ENCODE data around the gene WASF2. TPM values are rescaled to one million over a fixed set of nuclear protein-coding genes. Genes with fewer than 3 reads are reported as not detected.
A peak's percentile ranks its signal among the peaks of the same experiment; 100 is the strongest.

Gene WASF2
- total and polyA plus RNA-seq, 2 of the 4 experiments (the other 2 are of a cell fraction) = 7.9 to 45.4 TPM

DNA sequence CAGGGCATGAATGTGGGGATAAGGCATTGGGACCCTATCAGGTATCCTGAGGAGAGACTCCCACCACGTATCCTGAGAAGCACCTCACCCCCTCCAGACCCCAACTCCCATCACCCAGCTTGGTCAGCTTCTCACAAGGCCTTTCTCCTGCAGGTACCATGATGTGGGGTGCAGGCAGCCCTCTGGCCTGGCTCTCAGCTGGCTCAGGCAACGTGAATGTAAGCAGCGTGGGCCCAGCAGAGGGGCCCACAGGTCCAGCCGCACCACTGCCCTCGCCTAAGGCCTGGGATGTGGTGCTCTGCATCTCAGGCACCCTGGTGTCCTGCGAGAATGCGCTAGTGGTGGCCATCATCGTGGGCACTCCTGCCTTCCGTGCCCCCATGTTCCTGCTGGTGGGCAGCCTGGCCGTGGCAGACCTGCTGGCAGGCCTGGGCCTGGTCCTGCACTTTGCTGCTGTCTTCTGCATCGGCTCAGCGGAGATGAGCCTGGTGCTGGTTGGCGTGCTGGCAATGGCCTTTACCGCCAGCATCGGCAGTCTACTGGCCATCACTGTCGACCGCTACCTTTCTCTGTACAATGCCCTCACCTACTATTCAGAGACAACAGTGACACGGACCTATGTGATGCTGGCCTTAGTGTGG is 96.2 kb downstream of the WASF2 start:
- Histone ChIP-seq H3K27ac (ENCODE audit: insufficient read depth, low read length) (no peak overlapping the region), H4K5ac (ENCODE audit: low read depth, low read length) (no peak overlapping the region), H4K8ac (ENCODE audit: low read depth in 2 of 2, low read length in 2 of 2) (no peak overlapping the region), H2BK5ac (ENCODE audit: low read depth, low read length, poor library complexity, severe bottlenecking) (no peak overlapping the region), H4K20me1 (ENCODE audit: insufficient read depth, low read length) (no peaks in the 10 kb centered on the region), H3K23ac (ENCODE audit: low read depth, low read length) (peak overlapping the region; percentile 32; the same call in 1 of the 2 replicates), H2BK15ac (ENCODE audit: low read depth, low read length) (no peak overlapping the region), H3K4me3 (ENCODE audit: insufficient read depth, low read depth, low read length) (no peak overlapping the region), H2AK9ac (replicated peaks; ENCODE audit: low read depth, low read length, poor library complexity) (peak overlapping the region; percentile 45), H3K9ac (ENCODE audit: low read depth, low read length) (no peak overlapping the region), H2BK20ac (ENCODE audit: low read depth, low read length) (no peak overlapping the region; the same call in 1 of the 2 replicates), H2BK120ac (ENCODE audit: low read depth, low read length) (peak overlapping the region; percentile 8; the same call in 1 of the 2 replicates), H3K4me1 (ENCODE audit: control insufficient read depth, insufficient read depth, low read length) (peaks cover 15% of the 10 kb centered on the region), H3K36me3 (ENCODE audit: control insufficient read depth, insufficient read depth, low read length) (no peaks in the 10 kb centered on the region; the same call in 1 of the 2 replicates), H2AK5ac (ENCODE audit: low read depth, low read length) (peak overlapping the region; percentile 76; the same call in 1 of the 2 replicates), H3K27me3 (ENCODE audit: control insufficient read depth, insufficient read depth, low read length) (no peaks in the 10 kb centered on the region), H3K56ac (ENCODE audit: extremely low read depth, insufficient read depth, low read length) (no peak overlapping the region), H3K18ac (ENCODE audit: low read depth, low read length) (no peak overlapping the region), H3K14ac (replicated peaks; ENCODE audit: low read depth, low read length) (no peak overlapping the region), H2AFZ (replicated peaks; ENCODE audit: low read length, poor library complexity) (no peak overlapping the region), H3K4me2 (ENCODE audit: low read depth, low read length) (no peak overlapping the region), H3K79me1 (ENCODE audit: low read depth in 1 of 2, low read length in 2 of 2) (peaks cover 0 to 28% of the 10 kb centered on the region in 2 experiments; a peak in 3 of 4 replicates), H3K4ac (ENCODE audit: low read depth, low read length) (no peak overlapping the region), H4K91ac (ENCODE audit: insufficient read depth, low read depth, low read length) (no peak overlapping the region), H3K9me1 (ENCODE audit: insufficient read depth, low read length) (peaks cover 20% of the 10 kb centered on the region), H3K9me3 (ENCODE audit: control insufficient read depth, insufficient read depth, low read length) (no peaks in the 10 kb centered on the region)
- BruUV-seq (replicated peaks) = no TSS peak
- ChIA-PET POLR2A (ENCODE audit: unreplicated experiment) (no interaction called here), CTCF (interaction anchor here (0.8 to 1.0 kb wide), 2 partner anchors 92 to 163 kb away, joined by 3 read pairs; no protein-coding TSS in a partner anchor)
- dilution Hi-C loops (cut with HindIII; ENCODE audit: low sequenced_read_pairs, unreplicated experiment) = no loop called here
- intact Hi-C loops (cut with micrococcal nuclease) = loop anchor here (5.0 to 10.0 kb wide), 3 partner anchors 199 to 291 kb away; no protein-coding TSS in a partner anchor
- 91% methylated on average over 11 of the region's 18 CpGs; no CpG with 5 or more reads in 1 of the 2 experiments for WGBS, 2 experiments (ENCODE audit: extremely low coverage in 2 of 2, insufficient read length in 1 of 2)
- in situ Hi-C loops (cut with MboI; ENCODE audit: low sequenced_read_pairs) = loop anchor here (5.0 to 10.0 kb wide), 2 partner anchors 91 to 289 kb away; no protein-coding TSS in a partner anchor
- no peak for DNase-seq
- TF ChIP-seq, protein P1, sequence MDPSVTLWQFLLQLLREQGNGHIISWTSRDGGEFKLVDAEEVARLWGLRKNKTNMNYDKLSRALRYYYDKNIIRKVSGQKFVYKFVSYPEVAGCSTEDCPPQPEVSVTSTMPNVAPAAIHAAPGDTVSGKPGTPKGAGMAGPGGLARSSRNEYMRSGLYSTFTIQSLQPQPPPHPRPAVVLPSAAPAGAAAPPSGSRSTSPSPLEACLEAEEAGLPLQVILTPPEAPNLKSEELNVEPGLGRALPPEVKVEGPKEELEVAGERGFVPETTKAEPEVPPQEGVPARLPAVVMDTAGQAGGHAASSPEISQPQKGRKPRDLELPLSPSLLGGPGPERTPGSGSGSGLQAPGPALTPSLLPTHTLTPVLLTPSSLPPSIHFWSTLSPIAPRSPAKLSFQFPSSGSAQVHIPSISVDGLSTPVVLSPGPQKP (IDR thresholded peaks at IDR 0.05; ENCODE audit: borderline replicate concordance, low read depth, low read length) = no peak
- TF ChIP-seq CEBPB (IDR thresholded peaks at IDR 0.05; ENCODE audit: low read depth, low read length) (no peak), RAD21 (IDR thresholded peaks at IDR 0.05; ENCODE audit: low read length) (no peak), MAFK (IDR thresholded peaks at IDR 0.05; ENCODE audit: low read depth, low read length) (no peak), MXI1 (IDR thresholded peaks at IDR 0.05; ENCODE audit: borderline replicate concordance, low read depth, low read length) (no peak), FOS (IDR thresholded peaks at IDR 0.05; ENCODE audit: low read depth, low read length) (no peak), RFX5 (IDR thresholded peaks at IDR 0.05; ENCODE audit: low read depth, low read length) (no peak), POLR2A (IDR thresholded peaks at IDR 0.05; ENCODE audit: low read depth, low read length) (no peak)
- TF ChIP-seq, protein P2, sequence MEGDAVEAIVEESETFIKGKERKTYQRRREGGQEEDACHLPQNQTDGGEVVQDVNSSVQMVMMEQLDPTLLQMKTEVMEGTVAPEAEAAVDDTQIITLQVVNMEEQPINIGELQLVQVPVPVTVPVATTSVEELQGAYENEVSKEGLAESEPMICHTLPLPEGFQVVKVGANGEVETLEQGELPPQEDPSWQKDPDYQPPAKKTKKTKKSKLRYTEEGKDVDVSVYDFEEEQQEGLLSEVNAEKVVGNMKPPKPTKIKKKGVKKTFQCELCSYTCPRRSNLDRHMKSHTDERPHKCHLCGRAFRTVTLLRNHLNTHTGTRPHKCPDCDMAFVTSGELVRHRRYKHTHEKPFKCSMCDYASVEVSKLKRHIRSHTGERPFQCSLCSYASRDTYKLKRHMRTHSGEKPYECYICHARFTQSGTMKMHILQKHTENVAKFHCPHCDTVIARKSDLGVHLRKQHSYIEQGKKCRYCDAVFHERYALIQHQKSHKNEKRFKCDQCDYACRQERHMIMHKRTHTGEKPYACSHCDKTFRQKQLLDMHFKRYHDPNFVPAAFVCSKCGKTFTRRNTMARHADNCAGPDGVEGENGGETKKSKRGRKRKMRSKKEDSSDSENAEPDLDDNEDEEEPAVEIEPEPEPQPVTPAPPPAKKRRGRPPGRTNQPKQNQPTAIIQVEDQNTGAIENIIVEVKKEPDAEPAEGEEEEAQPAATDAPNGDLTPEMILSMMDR (conservative IDR thresholded peaks at IDR 0.05; ENCODE audit: low read depth, low read length) = no peak
- TF ChIP-seq, protein P3, sequence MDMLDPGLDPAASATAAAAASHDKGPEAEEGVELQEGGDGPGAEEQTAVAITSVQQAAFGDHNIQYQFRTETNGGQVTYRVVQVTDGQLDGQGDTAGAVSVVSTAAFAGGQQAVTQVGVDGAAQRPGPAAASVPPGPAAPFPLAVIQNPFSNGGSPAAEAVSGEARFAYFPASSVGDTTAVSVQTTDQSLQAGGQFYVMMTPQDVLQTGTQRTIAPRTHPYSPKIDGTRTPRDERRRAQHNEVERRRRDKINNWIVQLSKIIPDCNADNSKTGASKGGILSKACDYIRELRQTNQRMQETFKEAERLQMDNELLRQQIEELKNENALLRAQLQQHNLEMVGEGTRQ (IDR thresholded peaks at IDR 0.05; ENCODE audit: low read depth, low read length) = no peak
- no peak for ATAC-seq (ENCODE audit: low read depth)
